ENCODE results near the gene COMMD2. TPM values are rescaled to one million over a fixed set of nuclear protein-coding genes. Genes with fewer than 3 reads are reported as not detected.

The COMMD2 gene
- total RNA-seq, 3 donors from 2014 or later (not counting 1 experiment from before 2014, with no cell fraction given), result 39.9 to 42.9 (median 40.0) TPM

- no peak overlapping the region for H3K27ac Mint-ChIP-seq
- H3K4me3 Mint-ChIP-seq, result no peak overlapping the region
- TF ChIP-seq CTCF (IDR thresholded peaks at IDR 0.05), result no peak
- Histone ChIP-seq H3K9me3 (ENCODE audit: control insufficient read depth, insufficient read depth, low read length) (no peaks in the 10 kb centered on the region), H3K4me1 (ENCODE audit: control insufficient read depth, insufficient read depth, low read length) (no peaks in the 10 kb centered on the region), H3K27me3 (ENCODE audit: control insufficient read depth, insufficient read depth, low read length) (no peaks in the 10 kb centered on the region), H3K36me3 (ENCODE audit: control insufficient read depth, insufficient read depth, low read length) (peaks cover 26% of the 10 kb centered on the region), H3K27ac (ENCODE audit: low read length) (no peak overlapping the region), H3K4me3 (ENCODE audit: low read length) (no peak overlapping the region)
- no peaks in the 10 kb centered on the region for H3K27me3 Mint-ChIP-seq (ENCODE audit: low read depth in 2 of 2)
- H3K9me3 Mint-ChIP-seq, result no peaks in the 10 kb centered on the region
- DNase-seq (no peak), ATAC-seq (no peak)
- no peaks in the 10 kb centered on the region for H3K4me1 Mint-ChIP-seq
- intact Hi-C loops (cut with micrococcal nuclease), result no loop called here
- H3K36me3 Mint-ChIP-seq, result peaks cover 11% of the 10 kb centered on the region
Measured at GRCh38 chr3:149736953-149737205, 15.4 kb downstream of the COMMD2 start.

- H3K27me3 Mint-ChIP-seq (ENCODE audit: low read depth in 2 of 2), result no peaks in the 10 kb centered on the region
- 70% methylated on average over 2 of the region's 2 CpGs for WGBS (ENCODE audit: insufficient coverage)
Measured at GRCh38 chr3:149736175-149736952, 15.9 kb downstream of the COMMD2 start.

DNA sequence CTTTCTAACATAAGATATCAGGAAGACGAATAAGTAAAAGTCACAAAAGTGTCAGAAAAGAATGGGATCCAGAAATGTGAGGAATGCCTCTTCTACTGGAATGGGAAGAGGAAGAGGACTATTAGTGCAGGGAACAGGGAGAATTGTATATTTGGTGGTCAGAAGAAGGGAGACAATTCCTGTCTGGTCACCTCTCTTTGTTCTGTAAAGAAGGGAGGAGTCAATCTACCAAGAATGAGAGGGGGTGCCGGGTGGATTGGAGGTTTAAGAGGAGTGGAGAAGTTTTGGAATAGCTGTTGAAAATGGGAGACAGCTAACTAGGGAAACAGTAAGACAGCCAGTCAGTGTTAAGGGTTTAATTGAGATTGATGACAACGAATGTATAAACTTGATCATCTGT is 20.1 kb downstream of the COMMD2 start:
- Histone ChIP-seq H3K27me3 (ENCODE audit: control insufficient read depth, insufficient read depth, low read length) (no peaks in the 10 kb centered on the region), H3K4me3 (ENCODE audit: low read length) (no peak overlapping the region), H3K4me1 (ENCODE audit: control insufficient read depth, insufficient read depth, low read length) (no peaks in the 10 kb centered on the region), H3K9me3 (ENCODE audit: control insufficient read depth, insufficient read depth, low read length) (no peaks in the 10 kb centered on the region), H3K27ac (ENCODE audit: low read length) (no peak overlapping the region), H3K36me3 (ENCODE audit: control insufficient read depth, insufficient read depth, low read length) (no peaks in the 10 kb centered on the region)
- H3K4me1 Mint-ChIP-seq, result no peaks in the 10 kb centered on the region
- no peaks in the 10 kb centered on the region for H3K9me3 Mint-ChIP-seq
- intact Hi-C loops (cut with micrococcal nuclease), result no loop called here
- DNase-seq (no peak), ATAC-seq (no peak)
- 99% methylated on average over 3 of the region's 3 CpGs for WGBS (ENCODE audit: insufficient coverage)
- H3K4me3 Mint-ChIP-seq, result no peak overlapping the region
- no peak for TF ChIP-seq CTCF (IDR thresholded peaks at IDR 0.05)
- no peaks in the 10 kb centered on the region for H3K27me3 Mint-ChIP-seq (ENCODE audit: low read depth in 2 of 2)
- no peaks in the 10 kb centered on the region for H3K36me3 Mint-ChIP-seq
- H3K27ac Mint-ChIP-seq, result no peak overlapping the region

More at GRCh38 chr3:149736175-149736952, 15.9 kb downstream of the COMMD2 start:
- intact Hi-C loops (cut with micrococcal nuclease), result no loop called here
- DNase-seq, result no peak
- Histone ChIP-seq H3K4me3 (ENCODE audit: low read length) (no peak overlapping the region), H3K27ac (ENCODE audit: low read length) (no peak overlapping the region), H3K4me1 (ENCODE audit: control insufficient read depth, insufficient read depth, low read length) (no peaks in the 10 kb centered on the region), H3K36me3 (ENCODE audit: control insufficient read depth, insufficient read depth, low read length) (peaks cover 24% of the 10 kb centered on the region), H3K27me3 (ENCODE audit: control insufficient read depth, insufficient read depth, low read length) (no peaks in the 10 kb centered on the region), H3K9me3 (ENCODE audit: control insufficient read depth, insufficient read depth, low read length) (no peaks in the 10 kb centered on the region)
- ATAC-seq, result no peak
- H3K27ac Mint-ChIP-seq, result no peak overlapping the region
- H3K4me3 Mint-ChIP-seq, result no peak overlapping the region
- no peaks in the 10 kb centered on the region for H3K4me1 Mint-ChIP-seq
- TF ChIP-seq CTCF (IDR thresholded peaks at IDR 0.05), result no peak
- H3K36me3 Mint-ChIP-seq, result peaks cover 11% of the 10 kb centered on the region
- no peaks in the 10 kb centered on the region for H3K9me3 Mint-ChIP-seq

DNA sequence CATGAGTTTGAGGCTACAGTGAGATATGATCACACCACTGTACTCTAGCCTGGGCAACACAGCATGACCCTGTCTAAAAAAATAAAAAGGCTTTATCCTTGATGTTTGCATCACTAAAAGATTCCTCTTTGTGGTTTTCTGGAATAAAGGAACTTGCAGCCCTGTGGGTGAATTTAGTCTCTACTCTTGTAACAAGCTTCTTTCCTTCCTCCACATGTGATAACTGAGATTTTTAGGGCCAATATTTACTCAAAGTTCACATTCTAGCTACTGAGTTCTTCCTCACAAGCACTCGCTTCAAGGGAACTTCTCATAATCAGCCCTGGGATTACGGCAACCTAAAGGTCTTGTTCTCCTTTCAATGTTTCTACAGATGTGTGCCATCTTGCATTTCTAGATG is 24.6 kb downstream of the COMMD2 start:
- Mint-ChIP-seq H3K27me3 (ENCODE audit: low read depth in 2 of 2) (peaks cover 4 to 13% of the 10 kb centered on the region in 2 donors), H3K4me3 (no peak overlapping the region), H3K36me3 (no peaks in the 10 kb centered on the region), H3K9me3 (no peaks in the 10 kb centered on the region), H3K27ac (no peak overlapping the region), H3K4me1 (no peaks in the 10 kb centered on the region)
- ATAC-seq (no peak), DNase-seq (no peak)
- H3K36me3 ChIP-seq (ENCODE audit: control insufficient read depth, insufficient read depth, low read length), result no peaks in the 10 kb centered on the region
- no peaks in the 10 kb centered on the region for H3K27me3 ChIP-seq (ENCODE audit: control insufficient read depth, insufficient read depth, low read length)
- no peak for TF ChIP-seq CTCF (IDR thresholded peaks at IDR 0.05)
- no peak overlapping the region for H3K4me3 ChIP-seq (ENCODE audit: low read length)
- no peak overlapping the region for H3K27ac ChIP-seq (ENCODE audit: low read length)
- no peaks in the 10 kb centered on the region for H3K4me1 ChIP-seq (ENCODE audit: control insufficient read depth, insufficient read depth, low read length)
- intact Hi-C loops (cut with micrococcal nuclease), result no loop called here
- no peaks in the 10 kb centered on the region for H3K9me3 ChIP-seq (ENCODE audit: control insufficient read depth, insufficient read depth, low read length)
- WGBS (ENCODE audit: insufficient coverage), result 89% methylated on average over 2 of the region's 2 CpGs
